GM12891 (cell line): ENCODE results near the gene CPOX.

Experiments used
- DNase-seq: peaks from one replicate; pipeline ENCODE4 v3.0.0; 2011; ENCODE audit warnings: low spot score; ENCODE audit not compliant: insufficient read length
- FAIRE-seq: peaks from 2 replicates; lab custom pipeline; 2011; peaks lifted over from hg19 to GRCh38; lab: Jason Lieb, UNC
- PAX5 ChIP-seq: IDR thresholded peaks from 2 replicates; pipeline ENCODE4 v1.6.1; 2011; ENCODE audit warnings: low read length, moderate library complexity, mild to moderate bottlenecking; ENCODE audit not compliant: insufficient read depth, severe bottlenecking
- POLR2A ChIP-seq: IDR thresholded peaks from 2 replicates; pipeline ENCODE4 v1.6.1; 2011; ENCODE audit warnings: low read depth, low read length, control low read depth
- POLR2AphosphoS5 ChIP-seq: IDR thresholded peaks from 2 replicates; pipeline ENCODE4 v1.6.1; 2011; ENCODE audit warnings: low read depth, low read length, control low read depth
- POU2F2 ChIP-seq: IDR thresholded peaks from 2 replicates; pipeline ENCODE4 v1.6.1; 2011; ENCODE audit warnings: low read depth, mild to moderate bottlenecking, control low read depth, low read length, moderate library complexity
- SPI1 ChIP-seq: IDR thresholded peaks from 2 replicates; pipeline ENCODE4 v1.6.1; 2011; ENCODE audit warnings: low read depth, low read length, control low read depth
- TAF1 ChIP-seq: IDR thresholded peaks from 2 replicates; pipeline ENCODE4 v1.6.1; 2011; ENCODE audit warnings: low read depth, low read length, control low read depth

The CPOX gene

GRCh38 chr3:98596087-98596486 lies 2.7 kb upstream of the CPOX start:
- TF ChIP-seq POLR2A (no peak), PAX5 (no peak), POU2F2 (no peak), TAF1 (no peak), POLR2AphosphoS5 (no peak), SPI1 (no peak)
- no peak for FAIRE-seq
- DNase-seq, result no peak

- no peak for TF ChIP-seq POU2F2
- TF ChIP-seq POLR2A, result no peak
- no peak for TF ChIP-seq PAX5
- TF ChIP-seq TAF1, result no peak
- TF ChIP-seq POLR2AphosphoS5, result no peak
- TF ChIP-seq SPI1, result no peak
- no peak for DNase-seq
- FAIRE-seq, result peak; percentile 20
Observed at GRCh38 chr3:98594628-98595324, 1.4 kb upstream of the CPOX start.

GRCh38 chr3:98592345-98592935 lies 971 bp downstream of the CPOX start:
- FAIRE-seq (peak; percentile 74), DNase-seq (no peak)
- TF ChIP-seq PAX5 (no peak), TAF1 (no peak), POU2F2 (no peak)

DNA sequence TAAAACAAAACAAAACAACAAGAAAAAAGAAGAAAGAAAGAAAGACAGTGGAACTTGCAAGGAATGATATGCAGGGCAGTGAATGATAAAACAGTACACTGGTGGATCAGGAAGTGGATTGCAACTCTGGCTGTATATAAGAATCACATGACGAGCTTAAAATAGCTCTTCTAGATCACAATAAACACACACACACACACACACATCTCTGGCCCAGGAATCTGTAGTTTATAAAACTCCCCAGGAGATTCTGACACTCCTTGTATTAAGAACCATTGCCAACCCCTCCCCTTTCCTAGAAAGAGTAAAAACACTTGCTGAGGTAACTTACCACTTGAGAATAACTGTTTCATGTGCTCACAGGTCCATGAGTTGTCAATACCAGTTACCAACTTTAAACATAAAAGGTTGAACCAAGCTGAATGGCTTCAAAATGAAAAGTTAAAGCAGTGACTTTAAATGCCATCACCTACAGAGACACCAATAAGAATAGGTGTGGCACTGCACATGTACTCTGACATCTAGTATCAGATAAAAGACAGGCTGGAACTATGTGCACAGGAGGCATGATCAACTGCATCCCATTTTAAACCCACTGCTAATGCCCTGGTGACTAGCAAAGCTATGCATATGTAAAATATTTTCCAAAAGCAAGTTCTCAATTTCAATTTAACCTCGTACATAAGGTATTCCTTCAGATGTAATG lies 3.9 kb downstream of the CPOX start:
- DNase-seq (no peak), FAIRE-seq (peak; percentile 23)
- no peak for TF ChIP-seq POU2F2
- TF ChIP-seq PAX5, result no peak
- TF ChIP-seq POLR2A, result no peak
- TF ChIP-seq TAF1, result no peak
- no peak for TF ChIP-seq POLR2AphosphoS5
- no peak for TF ChIP-seq SPI1

DNA sequence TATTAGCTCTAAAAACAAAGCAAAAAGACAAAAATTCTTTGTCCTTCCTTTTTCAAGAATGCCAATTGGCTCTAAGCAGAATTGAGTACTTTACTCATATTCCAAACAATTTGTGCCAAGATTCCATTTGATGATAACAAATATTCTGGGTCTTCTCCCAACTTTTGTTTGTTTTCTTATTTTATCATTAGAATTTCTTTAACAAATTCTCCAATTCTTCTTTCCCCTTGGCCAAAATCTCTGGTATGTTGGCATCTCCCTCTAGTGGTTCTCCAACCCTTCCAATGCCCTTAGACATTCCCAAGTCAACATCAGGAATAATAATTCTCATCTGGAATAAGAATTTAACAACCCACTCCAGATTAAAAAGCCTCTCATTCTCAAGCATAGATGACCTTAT lies 5.3 kb downstream of the CPOX start:
- FAIRE-seq (no peak), DNase-seq (no peak)
- no peak for TF ChIP-seq SPI1
- no peak for TF ChIP-seq TAF1
- TF ChIP-seq POLR2AphosphoS5, result no peak
- no peak for TF ChIP-seq POLR2A
- TF ChIP-seq POU2F2, result no peak
- TF ChIP-seq PAX5, result no peak

DNA sequence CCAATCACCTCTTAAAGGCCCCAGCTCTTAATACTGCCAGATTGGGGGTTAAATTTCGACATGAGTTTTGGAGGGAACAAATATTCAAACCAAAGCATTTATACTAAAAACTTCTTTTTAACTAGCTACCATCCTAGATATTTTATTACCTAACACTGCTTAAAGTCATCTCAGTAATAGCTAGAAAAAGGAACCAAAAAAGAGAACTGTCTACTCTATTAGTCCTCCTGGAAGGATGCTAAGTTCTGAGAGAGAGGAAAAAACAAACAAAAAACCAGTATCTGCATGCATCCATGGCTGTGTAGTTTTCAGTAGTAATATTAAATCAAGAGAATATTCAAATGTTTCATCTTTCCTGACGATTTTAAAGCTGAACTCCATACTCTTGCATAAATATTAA lies 5.8 kb downstream of the CPOX start:
- TF ChIP-seq SPI1 (peak; percentile 36; the same call in 1 of the 2 replicates), POLR2A (no peak), POLR2AphosphoS5 (no peak), POU2F2 (no peak)
- DNase-seq (no peak), FAIRE-seq (no peak)

DNA sequence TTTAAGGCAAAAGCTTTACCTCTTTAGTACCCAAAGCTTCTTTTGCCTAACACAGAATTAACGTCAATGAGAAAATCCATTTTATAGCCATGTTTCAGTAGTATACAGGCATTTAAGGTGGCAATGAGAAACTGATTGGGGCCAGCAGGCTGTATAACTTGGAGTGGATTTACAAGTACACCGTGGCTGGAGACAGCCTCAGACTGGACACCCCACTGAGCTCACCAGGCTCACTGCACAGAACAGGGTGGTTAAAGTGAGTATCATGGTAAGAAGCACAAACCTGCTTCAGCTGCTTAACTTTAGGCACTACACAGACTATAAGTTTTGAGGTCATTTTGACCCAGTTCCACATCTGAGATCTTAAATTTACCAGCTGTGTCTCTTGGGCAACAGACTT lies 8.9 kb downstream of the CPOX start:
- FAIRE-seq (no peak), DNase-seq (no peak)
- TF ChIP-seq POLR2AphosphoS5, result no peak
- no peak for TF ChIP-seq TAF1
- no peak for TF ChIP-seq POLR2A
- no peak for TF ChIP-seq PAX5
- no peak for TF ChIP-seq POU2F2
- no peak for TF ChIP-seq SPI1

DNA sequence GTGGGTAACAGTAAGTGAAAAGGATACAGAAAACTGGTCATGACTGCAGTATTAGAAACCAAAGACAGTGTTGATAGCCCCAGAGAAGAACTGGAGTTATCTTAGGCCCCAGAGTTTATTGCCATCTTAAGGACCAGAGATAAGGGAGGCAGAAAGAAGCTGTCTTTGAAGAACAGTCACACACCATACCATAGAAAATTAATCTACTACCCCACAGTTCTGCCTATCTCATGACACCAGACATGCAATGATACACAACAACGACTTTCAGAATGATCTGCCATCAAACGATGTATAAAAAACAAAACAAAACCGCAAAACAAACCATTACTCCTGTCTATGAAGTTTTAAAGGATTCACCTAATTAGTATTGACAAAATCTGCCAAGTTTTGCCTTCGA lies 9.6 kb downstream of the CPOX start:
- FAIRE-seq (no peak), DNase-seq (no peak)
- no peak for TF ChIP-seq SPI1
- no peak for TF ChIP-seq POLR2A
- TF ChIP-seq TAF1, result no peak

DNA sequence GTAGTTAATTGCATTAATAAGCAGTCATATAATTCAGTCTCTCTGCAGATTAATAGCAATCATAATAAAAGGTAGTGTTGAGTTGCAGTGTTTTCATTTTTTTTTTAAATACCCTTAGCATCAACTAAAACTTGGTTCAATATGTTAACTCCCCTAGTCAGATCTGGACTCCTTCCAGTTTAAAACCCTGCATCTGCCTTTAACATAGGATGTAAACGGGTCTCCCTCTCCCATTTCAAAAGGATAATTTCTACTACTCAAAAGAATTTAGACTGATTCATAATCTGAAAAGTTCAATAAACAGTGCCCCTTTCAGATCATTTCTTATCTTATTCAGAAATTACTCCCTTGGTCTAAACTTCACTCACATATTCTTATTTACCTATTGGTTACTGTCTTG lies 11.4 kb downstream of the CPOX start:
- TF ChIP-seq SPI1 (no peak), PAX5 (no peak), POU2F2 (no peak)
- DNase-seq (no peak), FAIRE-seq (no peak)

- FAIRE-seq (no peak), DNase-seq (no peak)
- TF ChIP-seq POLR2A (no peak), TAF1 (no peak), PAX5 (no peak), POU2F2 (no peak), POLR2AphosphoS5 (no peak), SPI1 (no peak)
Observed at GRCh38 chr3:98581474-98581873, 11.9 kb downstream of the CPOX start.
